RPMI8226 (cell line): ENCODE data around the gene GPC6.

Experiments
- DNase-seq: peaks from one replicate; pipeline ENCODE4 v3.0.0-alpha.2; 2015

Gene GPC6

DNA sequence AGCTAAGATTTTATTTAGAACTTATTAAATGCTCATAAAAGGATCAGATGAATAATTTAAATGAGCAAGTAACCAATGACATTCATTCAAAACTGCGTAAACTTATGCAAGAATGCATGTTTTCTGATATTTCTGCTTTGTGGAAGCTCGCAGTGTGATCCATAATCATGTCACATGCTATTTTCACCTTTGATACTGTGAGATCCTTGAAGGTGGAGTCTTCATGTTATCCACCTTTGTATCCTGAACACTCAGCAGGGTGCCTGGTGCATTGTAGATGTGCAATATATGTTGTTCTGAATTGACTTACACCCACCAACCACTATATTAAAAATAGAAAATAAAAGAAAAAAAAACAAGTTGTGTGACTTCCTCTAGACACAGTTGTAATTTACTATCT lies 919.4 kb downstream of the GPC6 start:
- DNase-seq = no peak

GRCh38 chr13:94153586-94153985 lies 927.0 kb downstream of the GPC6 start:
- no peak for DNase-seq

GRCh38 chr13:94154367-94154766 lies 927.8 kb downstream of the GPC6 start:
- DNase-seq = no peak

DNA sequence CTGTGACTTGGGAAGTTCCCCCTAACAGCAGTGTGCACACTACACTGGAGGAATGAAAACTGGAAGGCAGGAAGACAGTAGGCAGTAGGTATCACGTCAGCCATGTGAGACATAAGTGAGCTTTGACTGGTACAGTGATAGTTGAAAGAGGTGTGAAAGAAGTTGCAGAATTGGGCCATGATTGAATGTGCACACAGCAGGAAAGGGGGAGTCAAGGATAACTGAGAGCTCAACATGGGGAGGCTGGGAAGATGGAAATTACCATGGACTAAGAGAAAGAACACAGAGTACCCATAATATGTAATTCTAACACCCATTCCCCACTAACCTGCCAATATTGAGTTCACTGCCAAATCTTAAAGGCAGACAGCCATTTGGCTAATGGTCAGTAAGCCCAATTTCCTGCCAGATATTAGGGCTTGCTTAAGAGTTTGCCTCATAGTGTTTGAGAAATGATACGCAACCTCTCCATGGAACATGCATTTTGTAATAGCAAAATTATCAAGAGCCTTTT lies 931.2 kb downstream of the GPC6 start:
- no peak for DNase-seq

- DNase-seq = no peak
Measured at GRCh38 chr13:94160875-94161274, 934.3 kb downstream of the GPC6 start.

GRCh38 chr13:94162289-94162688 lies 935.7 kb downstream of the GPC6 start:
- DNase-seq = no peak

GRCh38 chr13:94163535-94163934 lies 936.9 kb downstream of the GPC6 start:
- DNase-seq = no peak

DNA sequence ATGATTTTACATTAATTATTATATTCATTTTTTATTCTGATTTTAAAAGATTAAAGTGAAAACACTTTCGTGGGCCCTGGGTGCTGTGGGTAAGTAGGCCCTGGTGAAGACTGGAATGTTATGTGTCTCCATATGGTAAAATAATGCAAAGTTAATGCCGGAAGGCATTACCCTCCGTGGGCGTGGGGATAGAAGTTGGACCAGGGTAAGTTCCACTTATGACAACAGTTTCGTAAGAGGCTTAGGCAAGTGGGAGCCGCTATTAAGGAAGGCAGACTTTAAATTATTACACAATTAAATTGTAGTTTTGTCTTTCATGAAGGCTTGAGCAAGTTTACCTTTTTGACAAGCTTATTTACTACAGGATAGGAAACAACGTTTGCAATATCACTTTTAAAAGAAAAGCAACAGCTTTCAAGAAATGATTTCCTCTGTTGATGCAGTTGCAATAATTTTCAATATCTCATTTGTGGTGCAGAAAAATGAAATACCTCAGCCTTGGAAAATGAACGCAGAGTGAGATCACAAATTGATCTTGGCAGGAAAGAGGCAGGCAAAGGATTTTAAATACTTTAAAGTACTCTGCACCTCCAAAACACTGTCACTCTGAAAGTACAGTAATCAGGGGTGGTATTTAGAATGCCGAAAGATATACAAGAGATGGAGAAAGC lies 942.3 kb downstream of the GPC6 start:
- DNase-seq = no peak

DNA sequence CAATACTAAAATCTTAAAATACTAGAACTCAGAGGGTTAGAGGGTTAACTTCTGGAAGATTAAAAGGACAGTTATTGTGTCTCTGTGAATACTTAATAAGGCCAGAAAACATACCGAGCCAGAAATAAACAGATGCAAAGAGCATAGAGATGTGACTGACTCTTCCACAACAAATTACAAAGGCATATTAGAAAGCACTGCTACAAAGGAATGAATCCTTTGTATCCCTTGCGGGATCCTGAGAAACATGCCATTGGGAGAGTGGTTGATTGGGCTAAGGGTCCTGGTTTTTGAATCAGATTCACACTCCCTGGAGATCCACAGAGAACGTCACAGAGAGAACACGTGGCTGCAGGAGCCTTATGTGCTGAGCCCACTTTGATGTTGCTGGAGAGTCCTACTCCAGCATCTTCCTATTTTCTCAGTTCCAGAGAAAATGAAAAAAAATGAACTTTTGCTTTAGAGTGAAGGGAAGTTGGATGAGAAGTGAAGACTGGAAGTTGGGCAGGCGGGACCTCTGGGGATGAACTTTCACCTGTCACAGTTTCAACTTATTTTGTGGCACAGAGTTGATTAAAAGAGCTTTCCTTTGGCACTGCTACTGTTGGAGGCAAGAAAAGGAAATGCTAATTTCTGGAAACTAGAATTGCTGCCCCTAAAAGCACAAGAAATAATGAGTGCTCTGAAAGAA lies 943.0 kb downstream of the GPC6 start:
- no peak for DNase-seq

DNA sequence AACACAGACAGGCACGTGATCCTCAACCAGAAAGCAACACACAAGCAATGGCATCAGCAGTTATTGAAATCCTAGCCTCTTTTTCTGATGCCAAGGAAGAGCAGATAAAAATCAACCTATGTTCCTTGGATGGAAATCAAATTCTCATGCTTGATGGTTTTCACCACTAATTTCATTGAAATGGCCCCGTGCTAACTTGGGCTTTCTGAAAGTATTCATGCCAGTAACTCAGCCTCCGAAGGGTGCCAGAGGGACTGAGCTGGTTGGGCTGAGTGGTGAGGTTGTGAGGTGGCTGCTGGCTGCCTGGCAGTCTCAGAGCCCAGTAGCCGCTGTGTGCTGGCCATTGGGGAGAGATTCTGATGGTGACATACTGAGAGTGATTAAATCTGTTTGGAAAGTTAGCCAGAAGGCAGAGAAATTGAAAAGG lies 943.6 kb downstream of the GPC6 start:
- DNase-seq = no peak

GRCh38 chr13:94172416-94172815 lies 945.8 kb downstream of the GPC6 start:
- DNase-seq = no peak

GRCh38 chr13:94173312-94173854 lies 946.8 kb downstream of the GPC6 start:
- DNase-seq = no peak

DNA sequence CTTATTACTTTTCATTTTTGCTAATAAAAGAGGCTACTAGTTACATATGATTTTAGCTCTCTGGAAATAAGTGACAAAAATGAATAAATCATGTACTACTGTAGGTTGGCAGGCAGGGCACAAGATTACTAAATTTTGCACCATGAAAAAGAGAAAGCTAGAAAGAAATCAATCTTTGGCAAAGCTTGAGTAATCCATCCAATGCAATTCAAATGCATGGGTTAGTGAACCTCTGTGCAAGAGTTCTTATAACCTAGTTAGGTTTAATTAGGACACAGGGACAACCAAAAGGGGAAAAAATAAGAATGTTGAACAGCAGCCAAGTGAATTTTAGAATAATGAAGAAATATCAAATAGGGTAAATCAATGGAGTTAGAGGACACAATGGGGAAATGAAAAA lies 947.4 kb downstream of the GPC6 start:
- DNase-seq = no peak

DNA sequence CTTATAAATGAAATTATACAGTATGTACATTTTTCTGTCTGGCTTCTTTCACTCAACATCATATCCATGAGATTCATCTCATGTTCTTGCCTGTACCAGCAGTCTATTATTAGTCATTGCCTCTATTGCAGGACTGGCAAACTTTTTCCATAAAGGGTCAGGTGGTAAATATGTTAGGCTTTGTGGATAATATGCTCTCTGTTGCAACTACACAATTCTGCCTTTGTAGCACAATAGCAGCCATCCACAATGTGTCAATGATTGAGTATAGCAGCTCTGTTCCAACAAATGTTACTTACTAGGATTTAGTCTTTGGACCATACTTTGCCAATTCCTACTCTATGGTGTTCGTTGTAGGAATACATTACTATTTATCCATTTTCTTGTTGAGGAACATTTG lies 948.5 kb downstream of the GPC6 start:
- no peak for DNase-seq

- DNase-seq = no peak
Measured at GRCh38 chr13:94176561-94176960, 950.0 kb downstream of the GPC6 start.

GRCh38 chr13:94177041-94177440 lies 950.4 kb downstream of the GPC6 start:
- DNase-seq = no peak

GRCh38 chr13:94178625-94179244 lies 952.1 kb downstream of the GPC6 start:
- DNase-seq = no peak

DNA sequence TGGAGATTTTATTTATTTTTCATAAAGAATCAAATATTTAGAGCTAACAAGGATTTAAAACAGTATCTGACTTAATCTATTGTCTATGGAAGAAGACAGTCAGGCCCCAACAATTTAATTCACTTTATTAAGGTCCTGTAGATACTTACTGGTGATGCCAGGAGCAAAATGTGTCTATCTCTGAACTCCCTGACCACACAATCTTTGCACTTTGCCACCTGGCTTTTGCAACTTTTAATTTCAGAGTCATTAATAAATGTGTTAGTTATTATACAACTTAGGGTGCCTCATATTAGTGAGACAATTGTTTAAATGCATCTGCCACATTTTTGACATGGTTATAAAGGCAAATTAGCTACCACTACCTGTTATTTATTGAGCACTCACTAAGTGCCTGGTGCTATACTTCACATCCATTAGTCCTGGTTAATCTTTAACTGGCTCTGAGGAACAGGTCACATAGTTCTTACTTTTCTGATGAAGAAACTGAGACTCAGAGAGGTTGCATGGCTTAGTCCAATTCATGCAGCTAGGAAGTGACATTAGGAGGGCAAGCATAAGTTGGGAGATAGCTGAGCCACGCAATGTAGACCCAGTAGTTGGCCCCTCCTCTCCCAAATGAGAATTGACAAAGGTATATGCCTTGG lies 955.0 kb downstream of the GPC6 start:
- DNase-seq = no peak

DNA sequence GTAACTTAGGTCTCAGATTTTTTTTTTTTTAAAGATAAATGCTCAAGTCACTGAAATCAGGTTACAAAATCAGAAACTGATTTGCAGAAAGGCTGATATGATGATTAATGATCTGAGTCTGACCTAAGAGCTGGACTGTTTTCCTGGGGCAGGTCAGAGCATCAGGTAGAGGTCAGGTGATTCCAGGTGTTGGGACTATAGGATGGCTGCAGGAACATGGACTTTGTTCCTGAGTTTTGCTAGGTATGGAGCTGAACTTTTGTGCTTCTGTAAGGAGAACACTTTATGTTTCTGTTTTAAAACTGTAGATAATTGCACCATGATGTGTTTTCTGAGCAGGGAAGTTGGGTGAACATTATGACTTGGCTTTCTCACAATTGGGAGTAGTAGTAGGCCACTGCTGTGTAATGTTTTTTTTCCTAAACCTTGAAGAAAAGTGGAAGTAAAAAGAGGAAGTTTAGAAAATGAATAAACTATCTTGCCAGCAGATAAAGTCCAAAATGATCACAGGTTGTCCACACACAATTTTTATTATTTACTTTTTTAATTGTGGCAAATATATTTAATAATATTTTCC lies 955.7 kb downstream of the GPC6 start:
- no peak for DNase-seq

GRCh38 chr13:94186470-94186869 lies 959.9 kb downstream of the GPC6 start:
- no peak for DNase-seq

GRCh38 chr13:94188201-94188854 lies 961.7 kb downstream of the GPC6 start:
- DNase-seq = no peak

DNA sequence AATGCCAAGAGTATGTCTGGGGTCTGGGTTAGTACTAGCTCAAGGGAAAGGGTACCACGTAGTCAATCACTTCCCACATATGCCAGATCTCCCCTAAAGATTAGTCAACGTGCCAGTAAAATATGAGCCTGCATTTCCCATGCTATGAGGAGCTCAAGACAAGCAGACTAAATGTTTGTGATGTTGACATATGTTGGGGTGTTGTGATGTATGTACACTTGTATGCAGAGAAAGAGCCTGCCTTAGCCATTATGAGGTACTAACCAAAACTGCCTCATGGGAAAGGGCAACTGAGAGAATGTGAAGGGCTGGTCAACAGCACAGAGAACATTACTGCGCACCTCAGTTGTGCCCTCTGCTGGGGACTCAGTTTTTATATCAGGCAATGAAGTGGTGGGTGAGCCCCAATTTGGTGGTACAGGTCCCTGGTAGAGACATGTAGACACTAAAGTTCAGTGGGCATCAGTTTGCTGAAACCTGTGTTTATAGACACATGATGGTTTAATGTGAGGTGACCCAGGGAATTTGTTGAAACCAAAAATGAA lies 965.9 kb downstream of the GPC6 start:
- peak; percentile 25 for DNase-seq
